H1 (cell line): ENCODE measurements around the gene RNF175. TPM values are rescaled to one million over a fixed set of nuclear protein-coding genes. Genes with fewer than 3 reads are reported as not detected.

Experiments used
- SRF ChIP-seq: IDR thresholded peaks from 2 replicates; pipeline ENCODE4 v1.6.1; 2011; ENCODE audit warnings: mild to moderate bottlenecking, low read depth, low read length, moderate library complexity
- polyA plus RNA-seq, 7 experiments: library from polyadenylated mRNA; depleted of rRNA in 3 of 7; stranded (reverse) in 5 of 7; unstranded in 2 of 7; fragments of >200 nt in 5 of 7; fragments of 200-250 nt in 2 of 7; gene quantifications; 1 replicate in 5 of 7; 2 replicates in 1 of 7; 4 replicates in 1 of 7; pipeline versions ENCODE4 v1.2.1 to v1.2.3, GENCODE V29; 2011 to 2013; ENCODE audit warnings: missing spikeins in 2 of 7, mixed read lengths in 2 of 7
- total RNA-seq: library from RNA; stranded (reverse); fragmentation: NEBNext Ultra II Directional; extraction: Animal tissue kit (Norgen Biotek cat#: 25700); gene quantifications from 2 replicates; pipeline ENCODE4 v1.2.1, GENCODE V29; 2021
- TF ChIP-seq, protein P1 (sequence below): fragments of 300-600 bp; sonication (generic); IDR thresholded peaks from 2 replicates; pipeline ENCODE4 v1.7.1; 2012; ENCODE audit warnings: low read length, moderate library complexity, mild to moderate bottlenecking, inconsistent platforms; ENCODE audit not compliant: insufficient replicate concordance

The RNF175 gene
- total and polyA plus RNA-seq, 2 of the 8 experiments (the other 6 are each of a cell fraction or from before 2014, with no cell fraction given) = 7.9 to 9.8 TPM

GRCh38 chr4:153748378-153748777 lies 11.4 kb downstream of the RNF175 start (continued):
- TF ChIP-seq, protein P1, sequence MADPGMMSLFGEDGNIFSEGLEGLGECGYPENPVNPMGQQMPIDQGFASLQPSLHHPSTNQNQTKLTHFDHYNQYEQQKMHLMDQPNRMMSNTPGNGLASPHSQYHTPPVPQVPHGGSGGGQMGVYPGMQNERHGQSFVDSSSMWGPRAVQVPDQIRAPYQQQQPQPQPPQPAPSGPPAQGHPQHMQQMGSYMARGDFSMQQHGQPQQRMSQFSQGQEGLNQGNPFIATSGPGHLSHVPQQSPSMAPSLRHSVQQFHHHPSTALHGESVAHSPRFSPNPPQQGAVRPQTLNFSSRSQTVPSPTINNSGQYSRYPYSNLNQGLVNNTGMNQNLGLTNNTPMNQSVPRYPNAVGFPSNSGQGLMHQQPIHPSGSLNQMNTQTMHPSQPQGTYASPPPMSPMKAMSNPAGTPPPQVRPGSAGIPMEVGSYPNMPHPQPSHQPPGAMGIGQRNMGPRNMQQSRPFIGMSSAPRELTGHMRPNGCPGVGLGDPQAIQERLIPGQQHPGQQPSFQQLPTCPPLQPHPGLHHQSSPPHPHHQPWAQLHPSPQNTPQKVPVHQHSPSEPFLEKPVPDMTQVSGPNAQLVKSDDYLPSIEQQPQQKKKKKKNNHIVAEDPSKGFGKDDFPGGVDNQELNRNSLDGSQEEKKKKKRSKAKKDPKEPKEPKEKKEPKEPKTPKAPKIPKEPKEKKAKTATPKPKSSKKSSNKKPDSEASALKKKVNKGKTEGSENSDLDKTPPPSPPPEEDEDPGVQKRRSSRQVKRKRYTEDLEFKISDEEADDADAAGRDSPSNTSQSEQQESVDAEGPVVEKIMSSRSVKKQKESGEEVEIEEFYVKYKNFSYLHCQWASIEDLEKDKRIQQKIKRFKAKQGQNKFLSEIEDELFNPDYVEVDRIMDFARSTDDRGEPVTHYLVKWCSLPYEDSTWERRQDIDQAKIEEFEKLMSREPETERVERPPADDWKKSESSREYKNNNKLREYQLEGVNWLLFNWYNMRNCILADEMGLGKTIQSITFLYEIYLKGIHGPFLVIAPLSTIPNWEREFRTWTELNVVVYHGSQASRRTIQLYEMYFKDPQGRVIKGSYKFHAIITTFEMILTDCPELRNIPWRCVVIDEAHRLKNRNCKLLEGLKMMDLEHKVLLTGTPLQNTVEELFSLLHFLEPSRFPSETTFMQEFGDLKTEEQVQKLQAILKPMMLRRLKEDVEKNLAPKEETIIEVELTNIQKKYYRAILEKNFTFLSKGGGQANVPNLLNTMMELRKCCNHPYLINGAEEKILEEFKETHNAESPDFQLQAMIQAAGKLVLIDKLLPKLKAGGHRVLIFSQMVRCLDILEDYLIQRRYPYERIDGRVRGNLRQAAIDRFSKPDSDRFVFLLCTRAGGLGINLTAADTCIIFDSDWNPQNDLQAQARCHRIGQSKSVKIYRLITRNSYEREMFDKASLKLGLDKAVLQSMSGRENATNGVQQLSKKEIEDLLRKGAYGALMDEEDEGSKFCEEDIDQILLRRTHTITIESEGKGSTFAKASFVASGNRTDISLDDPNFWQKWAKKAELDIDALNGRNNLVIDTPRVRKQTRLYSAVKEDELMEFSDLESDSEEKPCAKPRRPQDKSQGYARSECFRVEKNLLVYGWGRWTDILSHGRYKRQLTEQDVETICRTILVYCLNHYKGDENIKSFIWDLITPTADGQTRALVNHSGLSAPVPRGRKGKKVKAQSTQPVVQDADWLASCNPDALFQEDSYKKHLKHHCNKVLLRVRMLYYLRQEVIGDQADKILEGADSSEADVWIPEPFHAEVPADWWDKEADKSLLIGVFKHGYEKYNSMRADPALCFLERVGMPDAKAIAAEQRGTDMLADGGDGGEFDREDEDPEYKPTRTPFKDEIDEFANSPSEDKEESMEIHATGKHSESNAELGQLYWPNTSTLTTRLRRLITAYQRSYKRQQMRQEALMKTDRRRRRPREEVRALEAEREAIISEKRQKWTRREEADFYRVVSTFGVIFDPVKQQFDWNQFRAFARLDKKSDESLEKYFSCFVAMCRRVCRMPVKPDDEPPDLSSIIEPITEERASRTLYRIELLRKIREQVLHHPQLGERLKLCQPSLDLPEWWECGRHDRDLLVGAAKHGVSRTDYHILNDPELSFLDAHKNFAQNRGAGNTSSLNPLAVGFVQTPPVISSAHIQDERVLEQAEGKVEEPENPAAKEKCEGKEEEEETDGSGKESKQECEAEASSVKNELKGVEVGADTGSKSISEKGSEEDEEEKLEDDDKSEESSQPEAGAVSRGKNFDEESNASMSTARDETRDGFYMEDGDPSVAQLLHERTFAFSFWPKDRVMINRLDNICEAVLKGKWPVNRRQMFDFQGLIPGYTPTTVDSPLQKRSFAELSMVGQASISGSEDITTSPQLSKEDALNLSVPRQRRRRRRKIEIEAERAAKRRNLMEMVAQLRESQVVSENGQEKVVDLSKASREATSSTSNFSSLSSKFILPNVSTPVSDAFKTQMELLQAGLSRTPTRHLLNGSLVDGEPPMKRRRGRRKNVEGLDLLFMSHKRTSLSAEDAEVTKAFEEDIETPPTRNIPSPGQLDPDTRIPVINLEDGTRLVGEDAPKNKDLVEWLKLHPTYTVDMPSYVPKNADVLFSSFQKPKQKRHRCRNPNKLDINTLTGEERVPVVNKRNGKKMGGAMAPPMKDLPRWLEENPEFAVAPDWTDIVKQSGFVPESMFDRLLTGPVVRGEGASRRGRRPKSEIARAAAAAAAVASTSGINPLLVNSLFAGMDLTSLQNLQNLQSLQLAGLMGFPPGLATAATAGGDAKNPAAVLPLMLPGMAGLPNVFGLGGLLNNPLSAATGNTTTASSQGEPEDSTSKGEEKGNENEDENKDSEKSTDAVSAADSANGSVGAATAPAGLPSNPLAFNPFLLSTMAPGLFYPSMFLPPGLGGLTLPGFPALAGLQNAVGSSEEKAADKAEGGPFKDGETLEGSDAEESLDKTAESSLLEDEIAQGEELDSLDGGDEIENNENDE = no peak
- no peak for TF ChIP-seq SRF
- TF ChIP-seq, all 59 proteins: peak for 0
